Measurements from ENCODE around the gene FTSJ3.

The FTSJ3 gene

GRCh38 chr17:63833741-63834373 lies 6.4 kb upstream of the FTSJ3 start:
- Histone ChIP-seq H3K27ac (replicated peaks) (peak overlapping the region; percentile 47; the same call in 1 of the 2 replicates), H3K4me3 (replicated peaks; ENCODE audit: insufficient read depth, low read length) (no peak overlapping the region), H3K27me3 (ENCODE audit: insufficient read depth, poor library complexity, severe bottlenecking) (no peaks in the 10 kb centered on the region)
- TF ChIP-seq REST (IDR thresholded peaks at IDR 0.05; ENCODE audit: insufficient replicate concordance, low read depth) = no peak
- TF ChIP-seq GABPA (IDR thresholded peaks at IDR 0.05; ENCODE audit: low read depth) = no peak
- TF ChIP-seq POLR2AphosphoS5 (IDR thresholded peaks at IDR 0.05; ENCODE audit: low read depth) = no peak
- no peak for TF ChIP-seq CTCF (IDR thresholded peaks at IDR 0.05; ENCODE audit: insufficient read depth, low read length)
- TF ChIP-seq SPI1 (IDR thresholded peaks at IDR 0.05; ENCODE audit: borderline replicate concordance, low read depth) = no peak
- no peak for DNase-seq (ENCODE audit: low read depth in 1 of 2, low spot score in 1 of 2)

- no peak overlapping the region for H3K4me3 ChIP-seq (replicated peaks; ENCODE audit: insufficient read depth, low read length)
- no peak overlapping the region for H3K27ac ChIP-seq (replicated peaks)
- H3K27me3 ChIP-seq (ENCODE audit: insufficient read depth, poor library complexity, severe bottlenecking) = no peaks in the 10 kb centered on the region
- TF ChIP-seq REST (IDR thresholded peaks at IDR 0.05; ENCODE audit: insufficient replicate concordance, low read depth) (no peak), POLR2AphosphoS5 (IDR thresholded peaks at IDR 0.05; ENCODE audit: low read depth) (peak; percentile 4; the same call in 1 of the 2 replicates)
- DNase-seq (ENCODE audit: low read depth in 1 of 2, low spot score in 1 of 2) = no peak
Measured at GRCh38 chr17:63833026-63833740, 5.7 kb upstream of the FTSJ3 start.

GRCh38 chr17:63832455-63832854 lies 5.0 kb upstream of the FTSJ3 start:
- no peak for TF ChIP-seq POLR2AphosphoS5 (IDR thresholded peaks at IDR 0.05; ENCODE audit: low read depth)
- no peak for TF ChIP-seq REST (IDR thresholded peaks at IDR 0.05; ENCODE audit: insufficient replicate concordance, low read depth)
- TF ChIP-seq CTCF (IDR thresholded peaks at IDR 0.05; ENCODE audit: insufficient read depth, low read length) = no peak
- TF ChIP-seq SPI1 (IDR thresholded peaks at IDR 0.05; ENCODE audit: borderline replicate concordance, low read depth) = no peak
- no peak for TF ChIP-seq GABPA (IDR thresholded peaks at IDR 0.05; ENCODE audit: low read depth)
- Histone ChIP-seq H3K27me3 (ENCODE audit: insufficient read depth, poor library complexity, severe bottlenecking) (no peaks in the 10 kb centered on the region), H3K4me3 (replicated peaks; ENCODE audit: insufficient read depth, low read length) (no peak overlapping the region), H3K27ac (replicated peaks) (no peak overlapping the region)
- DNase-seq (ENCODE audit: low read depth in 1 of 2, low spot score in 1 of 2) = no peak

Data from HL-60 (cell line).